OCI-LY3 (cell line): ENCODE data around the gene EPYC.
A peak's percentile ranks its signal among the peaks of the same experiment; 100 is the strongest.

Experiments
- H2AFZ ChIP-seq: fragments of 200-600, 300-600 bp; shearing (Covaris generic); 2 replicates; pipeline ENCODE4 v1.6.0; 2014; ENCODE audit warnings: antibody characterized with exemption, low read depth, low read length
- H3K27ac ChIP-seq: fragments of 200-600, 300-600 bp; sonication (generic); 2 replicates; pipeline ENCODE4 v1.5.1; 2014; ENCODE audit warnings: mild to moderate bottlenecking, low read length, moderate library complexity, mixed read lengths
- H3K27me3 ChIP-seq: fragments of 200-600, 300-600 bp; sonication (generic); 2 replicates; pipeline ENCODE4 v1.6.1; 2014; ENCODE audit warnings: low read depth, low read length, mixed read lengths
- H3K36me3 ChIP-seq: fragments of 200-600, 300-600 bp; sonication (generic); replicated peaks from 2 replicates; pipeline ENCODE3; 2014; ENCODE audit warnings: low read depth, low read length, mixed read lengths
- H3K4me1 ChIP-seq: fragments of 300-600, 200-600 bp; sonication (generic); 2 replicates; pipeline ENCODE4 v1.6.1; 2014; ENCODE audit warnings: low read length, mixed read lengths
- H3K4me2 ChIP-seq: fragments of 200-600, 300-600 bp; sonication (generic); 2 replicates; pipeline ENCODE4 v1.6.1; 2014; ENCODE audit warnings: low read length, mixed read lengths
- H3K4me3 ChIP-seq: fragments of 300-600, 200-600 bp; sonication (generic); 2 replicates; pipeline ENCODE4 v1.5.1; 2014; ENCODE audit warnings: antibody characterized with exemption, mild to moderate bottlenecking, low read length, moderate library complexity
- H3K79me2 ChIP-seq: fragments of 300-600, 200-600 bp; shearing (Covaris generic); 2 replicates; pipeline ENCODE4 v1.6.1; 2014; ENCODE audit warnings: mild to moderate bottlenecking, low read length, mixed read lengths
- H3K9ac ChIP-seq: fragments of 300-600, 200-600 bp; shearing (Covaris generic); 2 replicates; pipeline ENCODE4 v1.6.0; 2014; ENCODE audit warnings: mild to moderate bottlenecking, low read length, moderate library complexity
- H3K9me3 ChIP-seq: fragments of 200-600, 300-600 bp; shearing (Covaris generic); 2 replicates; pipeline ENCODE4 v1.6.1; 2014; ENCODE audit warnings: low read length, mixed read lengths; ENCODE audit not compliant: insufficient read depth
- H4K20me1 ChIP-seq: fragments of 200-600, 300-600 bp; sonication (generic); 2 replicates; pipeline ENCODE4 v1.6.1; 2016; ENCODE audit warnings: low read length, mixed read lengths; ENCODE audit not compliant: insufficient read depth
- CTCF ChIP-seq: fragments of 200-600, 300-600 bp; sonication (generic); IDR thresholded peaks from 2 replicates; pipeline ENCODE4 v1.5.1; 2014; ENCODE audit warnings: antibody characterized with exemption, low read length, low read depth
- EZH2phosphoT487 ChIP-seq: fragments of 200-600 bp; shearing (Covaris generic); IDR thresholded peaks from 2 replicates; pipeline ENCODE4 v1.6.1; 2018; ENCODE audit warnings: antibody characterized with exemption, mixed run types, low read depth

Gene EPYC

GRCh38 chr12:90991952-90992465 is 12.8 kb downstream of the EPYC start:
- Histone ChIP-seq H3K9ac (no peak overlapping the region), H4K20me1 (no peaks in the 10 kb centered on the region), H3K27me3 (no peaks in the 10 kb centered on the region), H3K9me3 (no peaks in the 10 kb centered on the region), H3K4me1 (peaks cover 4% of the 10 kb centered on the region; the same call in 1 of the 2 replicates), H3K4me3 (no peak overlapping the region), H3K27ac (no peak overlapping the region), H3K4me2 (no peak overlapping the region), H2AFZ (no peak overlapping the region), H3K36me3 (no peaks in the 10 kb centered on the region), H3K79me2 (no peaks in the 10 kb centered on the region)
- TF ChIP-seq CTCF = no peak
- no peak for TF ChIP-seq EZH2phosphoT487

DNA sequence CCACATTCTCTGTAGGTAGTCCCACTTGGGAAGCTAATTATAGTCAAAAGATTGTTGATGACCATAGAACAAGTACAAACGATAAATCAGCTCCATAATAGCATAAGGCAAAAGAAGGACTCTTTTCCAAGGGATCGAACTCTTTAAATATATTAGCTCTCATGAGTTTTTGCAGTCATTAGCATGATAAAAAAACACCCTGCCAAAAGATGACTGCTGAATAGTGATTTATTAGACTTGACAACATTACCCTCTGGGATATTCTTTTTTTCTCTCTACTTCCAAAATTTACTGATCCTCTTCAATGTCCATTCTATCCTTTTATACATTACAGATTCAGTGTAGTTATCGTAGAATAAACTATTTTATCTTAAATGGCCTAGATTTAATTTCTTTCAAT is 14.2 kb downstream of the EPYC start:
- TF ChIP-seq CTCF = no peak
- no peak for TF ChIP-seq EZH2phosphoT487

DNA sequence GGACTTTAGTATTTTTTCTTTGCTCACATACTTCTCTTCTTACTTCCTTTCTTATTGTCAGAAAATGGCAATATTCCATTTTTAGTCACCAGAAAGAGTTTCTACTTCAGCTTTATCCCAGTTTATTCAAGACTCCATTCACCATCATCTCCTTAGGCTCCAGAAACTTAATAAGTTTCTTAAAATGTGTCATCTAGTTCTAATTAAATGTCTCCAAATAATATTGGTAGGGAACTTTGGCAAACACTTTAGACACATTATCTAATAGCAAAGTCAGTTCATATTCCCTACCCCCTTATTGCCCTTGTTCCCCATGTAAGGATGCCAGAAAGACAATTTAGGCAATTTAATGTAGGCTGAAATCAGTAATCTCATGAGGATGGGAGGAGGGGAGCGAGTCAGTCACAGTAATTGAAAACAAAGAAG is 15.1 kb downstream of the EPYC start:
- Histone ChIP-seq H3K27me3 (no peaks in the 10 kb centered on the region), H3K27ac (no peak overlapping the region), H3K36me3 (no peaks in the 10 kb centered on the region), H3K79me2 (no peaks in the 10 kb centered on the region), H3K9me3 (0 out of 2 replicates have a peak, but pooled peaks cover 6% of the 10 kb centered on the region), H4K20me1 (no peaks in the 10 kb centered on the region), H2AFZ (no peak overlapping the region), H3K4me3 (no peak overlapping the region), H3K4me2 (no peak overlapping the region), H3K9ac (no peak overlapping the region), H3K4me1 (peaks cover 4% of the 10 kb centered on the region; the same call in 1 of the 2 replicates)
- TF ChIP-seq CTCF = no peak
- TF ChIP-seq EZH2phosphoT487 = no peak

More for the DNA sequence above, 14.2 kb downstream of the EPYC start:
- Histone ChIP-seq H3K9me3 (0 out of 2 replicates have a peak, but pooled peaks cover 6% of the 10 kb centered on the region), H3K36me3 (no peaks in the 10 kb centered on the region), H3K27ac (no peak overlapping the region), H2AFZ (no peak overlapping the region), H3K79me2 (no peaks in the 10 kb centered on the region), H4K20me1 (no peaks in the 10 kb centered on the region), H3K4me2 (no peak overlapping the region), H3K27me3 (no peaks in the 10 kb centered on the region), H3K4me1 (peaks cover 4% of the 10 kb centered on the region; the same call in 1 of the 2 replicates), H3K9ac (no peak overlapping the region), H3K4me3 (no peak overlapping the region)

DNA sequence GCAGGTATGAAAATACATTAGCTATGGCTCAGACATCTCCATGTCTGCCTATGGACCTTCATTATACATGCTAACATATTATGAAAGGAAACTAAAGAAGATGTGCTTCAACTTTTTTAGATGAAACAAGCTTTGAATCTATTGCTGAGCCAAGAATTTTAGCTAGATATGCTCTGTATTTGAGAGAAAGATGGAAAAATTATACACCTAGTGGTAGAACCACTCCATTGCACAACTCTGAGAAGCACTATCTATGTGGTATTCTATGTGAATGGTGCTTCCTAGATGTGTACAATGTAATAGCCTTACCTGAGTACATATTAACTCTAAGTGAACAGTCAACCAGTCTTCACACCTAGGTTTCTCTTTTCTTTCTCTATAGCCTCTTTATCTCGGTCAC is 17.3 kb downstream of the EPYC start:
- Histone ChIP-seq H3K36me3 (no peaks in the 10 kb centered on the region), H3K27ac (no peak overlapping the region), H4K20me1 (no peaks in the 10 kb centered on the region), H3K4me2 (no peak overlapping the region), H2AFZ (no peak overlapping the region), H3K4me1 (peaks cover 1% of the 10 kb centered on the region; the same call in 1 of the 2 replicates), H3K79me2 (no peaks in the 10 kb centered on the region), H3K27me3 (no peaks in the 10 kb centered on the region), H3K9me3 (0 out of 2 replicates have a peak, but pooled peaks cover 6% of the 10 kb centered on the region), H3K4me3 (no peak overlapping the region), H3K9ac (no peak overlapping the region)
- TF ChIP-seq CTCF = 0 out of 2 replicates have a peak, but pooled peaks have one; percentile 11
- no peak for TF ChIP-seq EZH2phosphoT487
